GM06990 (cell line): ENCODE measurements around the gene DUOXA2.

Experiments
- DNase-seq: peaks from one replicate; pipeline ENCODE4 v3.0.0-alpha.2; 2011; ENCODE audit not compliant: insufficient read length; ENCODE audit errors: extremely low read depth
- H3K27me3 ChIP-seq: replicated peaks from 2 replicates; pipeline ENCODE4 v1.6.0; 2011; ENCODE audit warnings: low read length; ENCODE audit not compliant: control insufficient read depth, insufficient read depth
- H3K36me3 ChIP-seq: 2 replicates; pipeline ENCODE4 v1.5.1; 2011; ENCODE audit warnings: low read length; ENCODE audit not compliant: control insufficient read depth, insufficient read depth
- H3K4me3 ChIP-seq: replicated peaks from 2 replicates; pipeline ENCODE4 v1.5.1; 2011; ENCODE audit warnings: low read depth, mild to moderate bottlenecking, control low read depth, low read length
- CTCF ChIP-seq: IDR thresholded peaks from 2 replicates; pipeline ENCODE4 v1.5.1; 2011; ENCODE audit warnings: low read length, control low read depth, mild to moderate bottlenecking, inconsistent platforms; ENCODE audit not compliant: insufficient read depth, poor library complexity, severe bottlenecking

DUOXA2 gene

GRCh38 chr15:45083223-45083622 lies 30.9 kb upstream of the DUOXA2 start:
- no peak overlapping the region for H3K4me3 ChIP-seq
- no peaks in the 10 kb centered on the region for H3K27me3 ChIP-seq
- no peak for TF ChIP-seq CTCF
- DNase-seq = no peak
- H3K36me3 ChIP-seq = no peaks in the 10 kb centered on the region

- DNase-seq = no peak
- H3K36me3 ChIP-seq = no peaks in the 10 kb centered on the region
- no peak for TF ChIP-seq CTCF
- H3K4me3 ChIP-seq = no peak overlapping the region
- no peaks in the 10 kb centered on the region for H3K27me3 ChIP-seq
Observed at GRCh38 chr15:45084163-45084562, 30.0 kb upstream of the DUOXA2 start.

DNA sequence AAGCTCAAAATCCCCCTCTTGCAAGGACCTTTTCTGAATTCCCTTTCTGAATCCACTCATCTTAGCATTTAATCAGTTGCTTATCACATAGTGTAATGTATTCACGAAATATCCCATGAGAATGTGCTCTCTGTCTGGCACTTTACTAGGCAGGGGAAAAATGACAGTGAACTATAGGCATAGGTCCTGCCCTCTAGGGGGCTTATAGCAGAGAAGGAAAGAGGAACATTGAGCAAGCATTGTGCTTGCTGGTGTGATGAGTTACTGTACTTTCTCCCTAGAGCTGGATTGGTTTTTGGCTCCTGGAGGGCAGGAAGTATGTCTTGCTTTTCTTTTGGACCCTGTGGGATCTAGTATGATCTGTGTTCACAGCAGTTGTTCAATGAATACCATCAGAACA lies 26.6 kb upstream of the DUOXA2 start:
- DNase-seq = no peak
- peak; percentile 23 for TF ChIP-seq CTCF

DNA sequence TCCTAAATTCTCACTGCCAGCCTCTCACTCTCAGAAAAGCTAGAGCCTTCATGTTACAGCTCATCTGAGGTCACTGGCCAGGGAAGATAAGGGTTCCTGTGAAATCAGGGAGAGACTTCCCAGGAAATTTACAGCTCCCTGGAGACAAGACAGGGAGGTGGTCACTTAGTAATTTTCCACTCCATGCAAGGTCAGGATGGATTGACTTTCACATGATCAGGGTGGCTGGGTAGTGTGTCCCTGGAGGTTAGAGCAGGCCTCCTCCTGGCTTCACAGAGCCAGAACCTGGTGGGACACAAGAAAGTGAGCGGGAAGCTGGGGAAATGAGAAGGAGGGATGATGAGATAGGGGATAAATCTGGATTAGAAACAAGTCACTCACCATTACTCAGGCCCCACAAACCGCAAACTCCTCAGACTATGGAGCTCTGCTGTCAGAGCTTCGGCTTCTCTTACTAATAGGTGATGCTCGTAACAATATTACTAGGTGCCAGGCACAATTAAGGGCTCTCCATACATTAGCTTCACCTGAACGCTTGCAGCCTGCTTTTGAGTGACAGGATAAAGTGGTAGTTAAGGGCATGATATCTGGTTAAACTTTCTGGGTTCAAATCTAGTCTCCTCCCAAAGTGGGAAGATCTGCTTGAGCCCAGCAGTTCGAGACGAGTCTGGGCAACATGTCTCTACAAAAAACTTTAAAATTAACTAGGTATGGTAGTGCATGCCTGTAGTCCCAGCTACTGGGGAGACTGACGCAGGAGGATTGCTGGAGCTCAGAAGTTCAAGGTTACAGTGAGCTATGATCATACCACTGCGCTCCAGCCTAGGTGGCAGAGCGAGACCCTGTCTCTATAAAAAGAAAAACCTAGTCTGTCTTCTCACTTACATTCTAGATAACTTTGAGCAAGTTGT lies 25.1 kb upstream of the DUOXA2 start:
- Histone ChIP-seq H3K36me3 (no peaks in the 10 kb centered on the region), H3K4me3 (no peak overlapping the region), H3K27me3 (peaks cover 2% of the 10 kb centered on the region)
- DNase-seq = no peak
- no peak for TF ChIP-seq CTCF

More for the DNA sequence above, 26.6 kb upstream of the DUOXA2 start:
- Histone ChIP-seq H3K36me3 (no peaks in the 10 kb centered on the region), H3K4me3 (no peak overlapping the region), H3K27me3 (no peaks in the 10 kb centered on the region; the same call in none of the 2 replicates)

GRCh38 chr15:45089712-45090373 lies 24.3 kb upstream of the DUOXA2 start:
- H3K4me3 ChIP-seq = no peak overlapping the region
- H3K36me3 ChIP-seq = no peaks in the 10 kb centered on the region
- no peak for DNase-seq
- peaks cover 2% of the 10 kb centered on the region for H3K27me3 ChIP-seq
- no peak for TF ChIP-seq CTCF
